GM23338 (cell line): Measurements from ENCODE around the gene DNAJA3. TPM values are rescaled to one million over a fixed set of nuclear protein-coding genes. Genes with fewer than 3 reads are reported as not detected.

ENCODE experiments used
- ATAC-seq: fragments of 200-7000 bp; cut with Tn5 transposase; 3 replicates; pipeline ENCODE4 v1.9.1; 2020
- DNase-seq: peaks from one replicate; pipeline ENCODE4 v3.0.0-alpha.2; 2015; ENCODE audit warnings: low spot score
- H2AFZ ChIP-seq: fragments of 200-600 bp; sonication (generic); 2 replicates; pipeline ENCODE4 v1.8.0; 2016; ENCODE audit warnings: antibody characterized with exemption, mild to moderate bottlenecking, moderate library complexity
- H3F3A ChIP-seq: fragments of 200-600 bp; sonication (generic); replicated peaks from 2 replicates; pipeline ENCODE4 v1.8.0; 2017; ENCODE audit warnings: antibody characterized with exemption, mixed run types, low read depth
- H3K27ac ChIP-seq: fragments of 200-600 bp; sonication (generic); 2 replicates; pipeline ENCODE4 v1.6.1; 2016; ENCODE audit warnings: low read depth
- H3K27me3 ChIP-seq: fragments of 200-600 bp; sonication (generic); 2 replicates; pipeline ENCODE4 v1.8.0; 2016; ENCODE audit warnings: mild to moderate bottlenecking, mixed run types, moderate library complexity; ENCODE audit not compliant: insufficient read depth
- H3K36me3 ChIP-seq: fragments of 200-600 bp; sonication (generic); 2 replicates; pipeline ENCODE4 v1.8.0; 2016; ENCODE audit warnings: mild to moderate bottlenecking; ENCODE audit not compliant: insufficient read depth
- H3K4me1 ChIP-seq: fragments of 200-600 bp; sonication (generic); 2 replicates; pipeline ENCODE4 v1.8.0; 2016; ENCODE audit warnings: mild to moderate bottlenecking, moderate library complexity; ENCODE audit not compliant: insufficient read depth
- H3K4me2 ChIP-seq: fragments of 200-600 bp; sonication (generic); 2 replicates; pipeline ENCODE4 v1.7.1; 2017; ENCODE audit warnings: mixed run types
- H3K4me3 ChIP-seq: fragments of 200-600 bp; sonication (generic); 2 replicates; pipeline ENCODE4 v1.6.1; 2016; ENCODE audit warnings: mixed run types
- H3K79me2 ChIP-seq: fragments of 200-600 bp; sonication (generic); replicated peaks from 2 replicates; pipeline ENCODE4 v1.8.0; 2017; ENCODE audit warnings: mild to moderate bottlenecking; ENCODE audit not compliant: insufficient read depth
- H3K9me2 ChIP-seq: fragments of 200-600 bp; sonication (generic); 2 replicates; pipeline ENCODE4 v1.8.0; 2017; ENCODE audit not compliant: insufficient read depth
- H4K20me1 ChIP-seq: fragments of 200-600 bp; sonication (generic); replicated peaks from 2 replicates; pipeline ENCODE4 v1.8.0; 2017; ENCODE audit warnings: mild to moderate bottlenecking; ENCODE audit not compliant: insufficient read depth
- H3K27ac Mint-ChIP-seq: 2 replicates; pipeline ENCODE4 v1.8.0; 2020; ENCODE audit warnings: inconsistent platforms, mild to moderate bottlenecking, moderate library complexity, mixed read lengths
- H3K27me3 Mint-ChIP-seq: 3 replicates; pipeline ENCODE4 v1.8.0; 2022; ENCODE audit warnings: low read depth, mild to moderate bottlenecking, moderate library complexity, mixed read lengths, inconsistent platforms; ENCODE audit not compliant: insufficient read depth, poor library complexity
- H3K36me3 Mint-ChIP-seq: 3 replicates; pipeline ENCODE4 v1.8.0; 2021; ENCODE audit warnings: low read depth, mild to moderate bottlenecking, inconsistent platforms, moderate library complexity, mixed read lengths
- H3K4me1 Mint-ChIP-seq: 3 replicates; pipeline ENCODE4 v1.8.0; 2020; ENCODE audit warnings: mild to moderate bottlenecking, inconsistent platforms, mixed read lengths
- H3K4me3 Mint-ChIP-seq: 3 replicates; pipeline ENCODE4 v1.8.0; 2021; ENCODE audit warnings: moderate library complexity, mild to moderate bottlenecking, inconsistent platforms, mixed read lengths
- H3K9me3 Mint-ChIP-seq: 3 replicates; pipeline ENCODE4 v1.8.0; 2020; ENCODE audit warnings: moderate library complexity, mild to moderate bottlenecking, inconsistent platforms, mixed read lengths
- CTCF ChIP-seq, 2 experiments: fragments of 200-600 bp in 1 of 2; sonication (generic) in 1 of 2; conservative IDR thresholded peaks; 2 replicates each; pipeline versions ENCODE4 v1.5.1 to v1.6.1; 2016 to 2017; ENCODE audit warnings: antibody characterized with exemption in 2 of 2, low read depth in 2 of 2, mild to moderate bottlenecking in 2 of 2, moderate library complexity in 1 of 2
- ETS1 ChIP-seq: IDR thresholded peaks from 2 replicates; pipeline ENCODE4 v1.6.1; 2016; ENCODE audit warnings: antibody characterized with exemption
- EZH2 ChIP-seq: fragments of 200-600 bp; sonication (generic); IDR thresholded peaks from one replicate; pipeline ENCODE4 v1.8.0; 2017; ENCODE audit warnings: antibody characterized with exemption, mild to moderate bottlenecking, low read depth; ENCODE audit not compliant: unreplicated experiment
- EZH2phosphoT487 ChIP-seq: fragments of 200-600 bp; sonication (generic); IDR thresholded peaks from one replicate; pipeline ENCODE4 v1.8.1; 2018; ENCODE audit warnings: antibody characterized with exemption; ENCODE audit not compliant: unreplicated experiment
- JUNB ChIP-seq: IDR thresholded peaks from one replicate; pipeline ENCODE4 v1.6.1; 2016; ENCODE audit warnings: antibody characterized with exemption; ENCODE audit not compliant: unreplicated experiment
- NANOG ChIP-seq: IDR thresholded peaks from 2 replicates; pipeline ENCODE4 v1.6.1; 2016; ENCODE audit warnings: antibody characterized with exemption, borderline replicate concordance
- STAT1 ChIP-seq: IDR thresholded peaks from one replicate; pipeline ENCODE4 v1.6.1; 2016; ENCODE audit warnings: antibody characterized with exemption; ENCODE audit not compliant: unreplicated experiment
- ZNF331 ChIP-seq: fragments of 250-450 bp; sonication (Bioruptor Pico); IDR thresholded peaks from 2 replicates; pipeline ENCODE4 v1.5.0; 2020; ENCODE audit warnings: low read depth, mild to moderate bottlenecking, moderate library complexity
- polyA plus RNA-seq: library from polyadenylated mRNA; unstranded; fragments of >200 nt; fragmentation: Nextera tagmentation; extraction: Ambion mirVana; gene quantifications from 2 replicates; pipeline ENCODE4 v1.2.1, GENCODE V29; 2016
- total RNA-seq: library from RNA; depleted of rRNA; stranded (reverse); fragments of >200 nt; shearing (Covaris generic); gene quantifications from 2 replicates; pipeline ENCODE4 v1.2.3, GENCODE V29; 2014
- TF ChIP-seq, protein P1 (sequence below): IDR thresholded peaks from one replicate; pipeline ENCODE4 v1.6.1; 2018; ENCODE audit warnings: antibody characterized with exemption; ENCODE audit not compliant: unreplicated experiment

Gene DNAJA3
- total and polyA plus RNA-seq, 2 experiments from 2014 or later, result 56.3 to 75.5 TPM

- no peak overlapping the region for H3K27ac ChIP-seq
- H4K20me1 ChIP-seq, result no peaks in the 10 kb centered on the region
- Mint-ChIP-seq H3K27ac (peak overlapping the region; percentile 72), H3K4me1 (peaks cover 27% of the 10 kb centered on the region), H3K9me3 (no peaks in the 10 kb centered on the region), H3K36me3 (no peaks in the 10 kb centered on the region; the same call in 1 of the 3 replicates), H3K27me3 (peaks cover 10% of the 10 kb centered on the region), H3K4me3 (no peak overlapping the region)
- no peak overlapping the region for H2AFZ ChIP-seq
- no peaks in the 10 kb centered on the region for H3K27me3 ChIP-seq
- H3F3A ChIP-seq, result peaks cover 17% of the 10 kb centered on the region
- no peak for ATAC-seq
- TF ChIP-seq ZNF331 (CRISPR knock-in tag), result no peak
- TF ChIP-seq CTCF (conservative IDR thresholded peaks at IDR 0.05; ENCODE audit: low read depth in 2 of 2), result no peak
- TF ChIP-seq NANOG, result no peak
- TF ChIP-seq, protein P1, sequence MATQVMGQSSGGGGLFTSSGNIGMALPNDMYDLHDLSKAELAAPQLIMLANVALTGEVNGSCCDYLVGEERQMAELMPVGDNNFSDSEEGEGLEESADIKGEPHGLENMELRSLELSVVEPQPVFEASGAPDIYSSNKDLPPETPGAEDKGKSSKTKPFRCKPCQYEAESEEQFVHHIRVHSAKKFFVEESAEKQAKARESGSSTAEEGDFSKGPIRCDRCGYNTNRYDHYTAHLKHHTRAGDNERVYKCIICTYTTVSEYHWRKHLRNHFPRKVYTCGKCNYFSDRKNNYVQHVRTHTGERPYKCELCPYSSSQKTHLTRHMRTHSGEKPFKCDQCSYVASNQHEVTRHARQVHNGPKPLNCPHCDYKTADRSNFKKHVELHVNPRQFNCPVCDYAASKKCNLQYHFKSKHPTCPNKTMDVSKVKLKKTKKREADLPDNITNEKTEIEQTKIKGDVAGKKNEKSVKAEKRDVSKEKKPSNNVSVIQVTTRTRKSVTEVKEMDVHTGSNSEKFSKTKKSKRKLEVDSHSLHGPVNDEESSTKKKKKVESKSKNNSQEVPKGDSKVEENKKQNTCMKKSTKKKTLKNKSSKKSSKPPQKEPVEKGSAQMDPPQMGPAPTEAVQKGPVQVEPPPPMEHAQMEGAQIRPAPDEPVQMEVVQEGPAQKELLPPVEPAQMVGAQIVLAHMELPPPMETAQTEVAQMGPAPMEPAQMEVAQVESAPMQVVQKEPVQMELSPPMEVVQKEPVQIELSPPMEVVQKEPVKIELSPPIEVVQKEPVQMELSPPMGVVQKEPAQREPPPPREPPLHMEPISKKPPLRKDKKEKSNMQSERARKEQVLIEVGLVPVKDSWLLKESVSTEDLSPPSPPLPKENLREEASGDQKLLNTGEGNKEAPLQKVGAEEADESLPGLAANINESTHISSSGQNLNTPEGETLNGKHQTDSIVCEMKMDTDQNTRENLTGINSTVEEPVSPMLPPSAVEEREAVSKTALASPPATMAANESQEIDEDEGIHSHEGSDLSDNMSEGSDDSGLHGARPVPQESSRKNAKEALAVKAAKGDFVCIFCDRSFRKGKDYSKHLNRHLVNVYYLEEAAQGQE, result no peak
- no peak for TF ChIP-seq EZH2
- no peaks in the 10 kb centered on the region for H3K9me2 ChIP-seq
- H3K36me3 ChIP-seq, result no peaks in the 10 kb centered on the region
- no peak for DNase-seq
- H3K4me2 ChIP-seq, result no peak overlapping the region
- H3K79me2 ChIP-seq, result no peaks in the 10 kb centered on the region
- no peak overlapping the region for H3K4me3 ChIP-seq
- peaks cover 19% of the 10 kb centered on the region for H3K4me1 ChIP-seq
These were observed 39.2 kb upstream of the DNAJA3 start for GRCh38 chr16:4386451-4386805.

- Mint-ChIP-seq H3K27ac (no peak overlapping the region; the same call in 1 of the 2 replicates), H3K4me3 (no peak overlapping the region), H3K27me3 (peaks cover 10% of the 10 kb centered on the region), H3K4me1 (peaks cover 31% of the 10 kb centered on the region), H3K36me3 (no peaks in the 10 kb centered on the region; the same call in 2 of the 3 replicates), H3K9me3 (no peaks in the 10 kb centered on the region)
- no peaks in the 10 kb centered on the region for H3K36me3 ChIP-seq
- H3K79me2 ChIP-seq, result no peaks in the 10 kb centered on the region
- H3K4me1 ChIP-seq, result peaks cover 26% of the 10 kb centered on the region
- no peak overlapping the region for H2AFZ ChIP-seq
- no peak for DNase-seq
- no peaks in the 10 kb centered on the region for H4K20me1 ChIP-seq
- no peak overlapping the region for H3K4me2 ChIP-seq
- H3K4me3 ChIP-seq, result no peak overlapping the region
- ATAC-seq, result no peak
- no peaks in the 10 kb centered on the region for H3K9me2 ChIP-seq
- H3K27ac ChIP-seq, result no peak overlapping the region
- peaks cover 21% of the 10 kb centered on the region for H3F3A ChIP-seq
- no peaks in the 10 kb centered on the region for H3K27me3 ChIP-seq
- TF ChIP-seq STAT1, result no peak
- TF ChIP-seq NANOG, result no peak
- TF ChIP-seq ETS1, result no peak
- no peak for TF ChIP-seq EZH2phosphoT487
- TF ChIP-seq JUNB, result no peak
These were observed 38.6 kb upstream of the DNAJA3 start for GRCh38 chr16:4386951-4387565.
